ENCODE data around the gene SERTM2. TPM values are rescaled to one million over a fixed set of nuclear protein-coding genes. Genes with fewer than 3 reads are reported as not detected.

Gene SERTM2
- total and polyA plus RNA-seq, 2 experiments from 2014 or later: 0.27 to 0.59 TPM

- H3K27ac Mint-ChIP-seq: no peak overlapping the region
- ATAC-seq (peak; percentile 46; the same call in 2 of the 3 replicates), DNase-seq (ENCODE audit: low spot score) (peak; percentile 50)
- Histone ChIP-seq H3K79me2 (replicated peaks; ENCODE audit: insufficient read depth) (no peaks in the 10 kb centered on the region), H3K27me3 (ENCODE audit: insufficient read depth) (no peaks in the 10 kb centered on the region), H3K4me3 (no peak overlapping the region), H3K4me1 (ENCODE audit: insufficient read depth) (peaks cover 40% of the 10 kb centered on the region), H3K9me2 (ENCODE audit: insufficient read depth) (no peaks in the 10 kb centered on the region), H3K36me3 (ENCODE audit: insufficient read depth) (no peaks in the 10 kb centered on the region), H2AFZ (0 out of 2 replicates have a peak overlapping the region, but pooled peaks have one; percentile 28), H3F3A (replicated peaks; ENCODE audit: low read depth) (no peaks in the 10 kb centered on the region), H3K4me2 (peak overlapping the region; percentile 53; the same call in 1 of the 2 replicates), H4K20me1 (replicated peaks; ENCODE audit: insufficient read depth) (no peaks in the 10 kb centered on the region), H3K27ac (ENCODE audit: low read depth) (peak overlapping the region; percentile 56; the same call in 1 of the 2 replicates)
- no peak for TF ChIP-seq EZH2phosphoT487 (IDR thresholded peaks at IDR 0.05; ENCODE audit: unreplicated experiment)
- TF ChIP-seq CTCF (conservative IDR thresholded peaks at IDR 0.05; ENCODE audit: low read depth in 2 of 2): no peak
- no peak for TF ChIP-seq REST (IDR thresholded peaks at IDR 0.05; ENCODE audit: unreplicated experiment)
- TF ChIP-seq POLR2AphosphoS5 (IDR thresholded peaks at IDR 0.05; ENCODE audit: low read depth): no peak
- TF ChIP-seq ZNF114 (CRISPR knock-in tag; IDR thresholded peaks at IDR 0.05): no peak
- no peak for TF ChIP-seq ZNF331 (CRISPR knock-in tag; IDR thresholded peaks at IDR 0.05; ENCODE audit: low read depth)
- TF ChIP-seq ZNF462 (CRISPR knock-in tag; IDR thresholded peaks at IDR 0.05): no peak
- no peak for TF ChIP-seq ETS1 (IDR thresholded peaks at IDR 0.05)
- TF ChIP-seq NANOG (IDR thresholded peaks at IDR 0.05; ENCODE audit: borderline replicate concordance): no peak
- TF ChIP-seq JUNB (IDR thresholded peaks at IDR 0.05; ENCODE audit: unreplicated experiment): no peak
- no peak for TF ChIP-seq EZH2 (IDR thresholded peaks at IDR 0.05; ENCODE audit: low read depth, unreplicated experiment)
- TF ChIP-seq CREB1 (CRISPR knock-in tag; IDR thresholded peaks at IDR 0.05; ENCODE audit: low read depth): no peak
- no peak for TF ChIP-seq STAT1 (IDR thresholded peaks at IDR 0.05; ENCODE audit: unreplicated experiment)
- H3K4me3 Mint-ChIP-seq: no peak overlapping the region
- no peaks in the 10 kb centered on the region; the same call in 2 of the 3 replicates for H3K36me3 Mint-ChIP-seq (ENCODE audit: low read depth)
- peaks cover 28% of the 10 kb centered on the region for H3K4me1 Mint-ChIP-seq
- no peaks in the 10 kb centered on the region for H3K9me3 Mint-ChIP-seq
- no peaks in the 10 kb centered on the region for H3K27me3 Mint-ChIP-seq (ENCODE audit: insufficient read depth, low read depth, poor library complexity)
Measured at GRCh38 chrX:111519215-111519614, 7.8 kb downstream of the SERTM2 start.

Measured in GM23338 (cell line).